CD14-positive monocyte (primary cell): Measurements from ENCODE around the gene MXD4. TPM values are rescaled to one million over a fixed set of nuclear protein-coding genes. Genes with fewer than 3 reads are reported as not detected.

Experiments
- DNase-seq, 3 donors: peaks; one replicate each; pipeline ENCODE4 v3.0.0-alpha.2; 2011 to 2022
- H2AFZ ChIP-seq: 2 replicates; pipeline ENCODE4 v1.6.0; 2012; ENCODE audit warnings: mild to moderate bottlenecking, low read depth, low read length, inconsistent platforms; ENCODE audit not compliant: insufficient read depth, poor library complexity, severe bottlenecking
- H3K27ac ChIP-seq, 2 donors: 1 replicate in 1 of 2; 2 replicates in 1 of 2; pipeline ENCODE4 v1.5.1; 2012 to 2013; ENCODE audit warnings: low read length in 2 of 2, control low read depth in 1 of 2, inconsistent platforms in 1 of 2, low read depth in 1 of 2, mild to moderate bottlenecking in 1 of 2
- H3K27me3 ChIP-seq, 2 donors: one replicate each; pipeline versions ENCODE4 v1.6.0 to v1.6.1; 2011 to 2013; ENCODE audit warnings: low read length in 2 of 2; ENCODE audit not compliant: control insufficient read depth in 2 of 2, insufficient read depth in 2 of 2
- H3K36me3 ChIP-seq, 2 donors: replicated peaks in 1 of 2; 1 replicate in 1 of 2; 2 replicates in 1 of 2; pipeline versions ENCODE4 v1.5.1 to v1.6.1; 2012 to 2013; ENCODE audit warnings: low read length in 2 of 2, control low read depth in 1 of 2, inconsistent platforms in 1 of 2, mild to moderate bottlenecking in 1 of 2; ENCODE audit not compliant: insufficient read depth in 2 of 2, control insufficient read depth in 1 of 2
- H3K4me1 ChIP-seq, 2 donors: 1 replicate in 1 of 2; 2 replicates in 1 of 2; pipeline versions ENCODE4 v1.5.1 to v1.6.1; 2012 to 2013; ENCODE audit warnings: low read length in 2 of 2, control low read depth in 1 of 2, inconsistent platforms in 1 of 2, mild to moderate bottlenecking in 1 of 2, moderate library complexity in 1 of 2; ENCODE audit not compliant: insufficient read depth in 2 of 2, control insufficient read depth in 1 of 2
- H3K4me2 ChIP-seq: replicated peaks from 2 replicates; pipeline ENCODE3; 2012; ENCODE audit warnings: low read length, moderate library complexity, mild to moderate bottlenecking; ENCODE audit not compliant: poor library complexity, severe bottlenecking; ENCODE audit errors: extremely low read depth
- H3K4me3 ChIP-seq, 3 experiments: fragments of 200-600 bp in 1 of 3; sonication (generic) in 1 of 3; replicated peaks in 1 of 3; 1 replicate in 2 of 3; 2 replicates in 1 of 3; pipeline ENCODE4 v1.5.1; 2011 to 2013; ENCODE audit warnings: low read length in 3 of 3, mild to moderate bottlenecking in 3 of 3, control low read depth in 2 of 3, low read depth in 2 of 3, inconsistent platforms in 1 of 3, moderate library complexity in 1 of 3
- H3K79me2 ChIP-seq: 2 replicates; pipeline ENCODE4 v1.6.0; 2012; ENCODE audit warnings: mild to moderate bottlenecking, control low read depth, inconsistent platforms, low read length, moderate library complexity; ENCODE audit not compliant: insufficient read depth
- H3K9ac ChIP-seq: 2 replicates; pipeline ENCODE4 v1.6.0; 2017; ENCODE audit warnings: low read length, mild to moderate bottlenecking; ENCODE audit not compliant: insufficient read depth, poor library complexity, severe bottlenecking
- H3K9me3 ChIP-seq, 2 donors: replicated peaks in 1 of 2; 1 replicate in 1 of 2; 2 replicates in 1 of 2; pipeline versions ENCODE4 v1.5.1 to v1.6.1; 2012 to 2013; ENCODE audit warnings: low read length in 2 of 2, control low read depth in 1 of 2; ENCODE audit not compliant: control insufficient read depth in 1 of 2, insufficient read depth in 1 of 2
- H4K20me1 ChIP-seq: 2 replicates; pipeline ENCODE4 v1.6.0; 2012; ENCODE audit warnings: mild to moderate bottlenecking, low read length, control low read depth, moderate library complexity; ENCODE audit not compliant: insufficient read depth
- H3K27ac Mint-ChIP-seq, 7 donors: one replicate each; pipeline ENCODE4 v1.8.0; 2020; ENCODE audit warnings: mild to moderate bottlenecking in 7 of 7, mixed read lengths in 7 of 7, moderate library complexity in 6 of 7, inconsistent platforms in 2 of 7
- H3K27me3 Mint-ChIP-seq, 3 donors: one replicate each; pipeline ENCODE4 v1.8.0; 2021 to 2022; ENCODE audit warnings: low read depth in 3 of 3, mild to moderate bottlenecking in 3 of 3, mixed read lengths in 3 of 3, moderate library complexity in 3 of 3, inconsistent platforms in 1 of 3
- H3K36me3 Mint-ChIP-seq, 2 donors: one replicate each; pipeline ENCODE4 v1.8.0; 2020; ENCODE audit warnings: mixed read lengths in 2 of 2, inconsistent platforms in 1 of 2, mild to moderate bottlenecking in 1 of 2
- H3K4me1 Mint-ChIP-seq: one replicate; pipeline ENCODE4 v1.8.0; 2020; ENCODE audit warnings: mild to moderate bottlenecking, mixed read lengths
- H3K4me3 Mint-ChIP-seq, 2 donors: one replicate each; pipeline ENCODE4 v1.8.0; 2020; ENCODE audit warnings: mild to moderate bottlenecking in 2 of 2, mixed read lengths in 2 of 2, moderate library complexity in 1 of 2
- H3K9me3 Mint-ChIP-seq, 7 donors: one replicate each; pipeline ENCODE4 v1.8.0; 2020 to 2022; ENCODE audit warnings: mixed read lengths in 7 of 7, mild to moderate bottlenecking in 6 of 7, moderate library complexity in 6 of 7, inconsistent platforms in 2 of 7
- WGBS: methylation state at CpG from one replicate; pipeline ENCODE4 v1.1.5; 2013; ENCODE audit warnings: missing lambda C conversion rate; ENCODE audit not compliant: insufficient coverage; 5-methylcytosine and 5-hydroxymethylcytosine counted together
- intact Hi-C, 2 donors: fragments of 100-400 bp; cut with micrococcal nuclease; formaldehyde crosslinking; loops; one replicate each; pipeline versions ENCODE4 v1.15.0 to v1.15.1; 2023
- polyA plus RNA-seq, 3 donors: library from polyadenylated mRNA; depleted of rRNA in 1 of 3; unstranded in 2 of 3; stranded (reverse) in 1 of 3; fragments of 300-500 nt in 2 of 3; fragments of >200 nt in 1 of 3; fragmentation: Illumina TruSeq in 2 of 3; gene quantifications; 1 replicate in 2 of 3; 2 replicates in 1 of 3; pipeline ENCODE4 v1.2.3, GENCODE V29; 2012 to 2021
- TF ChIP-seq, protein P1 (sequence below): fragments of 200-600 bp; IDR thresholded peaks from one replicate; pipeline ENCODE4 v1.8.0; 2022; ENCODE audit warnings: antibody characterized with exemption, mild to moderate bottlenecking

The MXD4 gene
- polyA plus RNA-seq, 3 donors = 24.5 to 39.4 (median 35.9) TPM

DNA sequence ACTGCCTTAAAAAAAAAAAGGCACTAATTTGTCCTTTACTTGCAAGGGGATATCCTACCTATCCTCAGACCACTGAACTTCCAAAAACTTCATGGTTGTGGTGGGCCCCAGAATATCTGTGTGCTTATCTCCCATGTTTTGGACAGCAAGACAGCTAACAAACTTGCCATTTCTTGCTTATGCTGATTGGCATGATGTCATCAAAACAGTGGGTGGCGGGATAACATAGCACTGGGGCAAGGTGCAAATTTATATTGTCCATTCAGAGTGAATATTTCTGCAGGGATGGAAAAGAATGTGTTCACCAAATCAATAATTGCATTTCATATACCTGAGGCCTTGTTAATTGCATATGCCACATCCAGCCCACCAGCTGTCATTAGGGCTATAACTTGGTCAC is 43.5 kb downstream of the MXD4 start:
- no peaks in the 10 kb centered on the region for H4K20me1 ChIP-seq
- no peaks in the 10 kb centered on the region for H3K4me1 ChIP-seq
- H3K4me3 Mint-ChIP-seq = no peak overlapping the region
- peaks cover 5% of the 10 kb centered on the region for H3K4me1 Mint-ChIP-seq
- intact Hi-C loops = no loop called here
- no peak overlapping the region for H3K4me3 ChIP-seq
- DNase-seq = no peak
- no peak overlapping the region for H3K4me2 ChIP-seq
- no peak overlapping the region for H3K27ac ChIP-seq
- H2AFZ ChIP-seq = no peak overlapping the region
- no peaks in the 10 kb centered on the region for H3K9me3 ChIP-seq
- peaks cover 0 to 3% (median 2%) of the 10 kb centered on the region in 3 donors for H3K27me3 Mint-ChIP-seq
- H3K27me3 ChIP-seq = no peaks in the 10 kb centered on the region
- peaks cover 9 to 11% of the 10 kb centered on the region in 2 donors for H3K36me3 ChIP-seq
- H3K36me3 Mint-ChIP-seq = peaks cover 13 to 21% of the 10 kb centered on the region in 2 donors
- no peak overlapping the region for H3K9ac ChIP-seq
- H3K79me2 ChIP-seq = no peaks in the 10 kb centered on the region
- no CpG with 5 or more reads among the region's 1 CpG for WGBS
- H3K27ac Mint-ChIP-seq = no peak overlapping the region
- no peaks in the 10 kb centered on the region for H3K9me3 Mint-ChIP-seq
- TF ChIP-seq, protein P1, sequence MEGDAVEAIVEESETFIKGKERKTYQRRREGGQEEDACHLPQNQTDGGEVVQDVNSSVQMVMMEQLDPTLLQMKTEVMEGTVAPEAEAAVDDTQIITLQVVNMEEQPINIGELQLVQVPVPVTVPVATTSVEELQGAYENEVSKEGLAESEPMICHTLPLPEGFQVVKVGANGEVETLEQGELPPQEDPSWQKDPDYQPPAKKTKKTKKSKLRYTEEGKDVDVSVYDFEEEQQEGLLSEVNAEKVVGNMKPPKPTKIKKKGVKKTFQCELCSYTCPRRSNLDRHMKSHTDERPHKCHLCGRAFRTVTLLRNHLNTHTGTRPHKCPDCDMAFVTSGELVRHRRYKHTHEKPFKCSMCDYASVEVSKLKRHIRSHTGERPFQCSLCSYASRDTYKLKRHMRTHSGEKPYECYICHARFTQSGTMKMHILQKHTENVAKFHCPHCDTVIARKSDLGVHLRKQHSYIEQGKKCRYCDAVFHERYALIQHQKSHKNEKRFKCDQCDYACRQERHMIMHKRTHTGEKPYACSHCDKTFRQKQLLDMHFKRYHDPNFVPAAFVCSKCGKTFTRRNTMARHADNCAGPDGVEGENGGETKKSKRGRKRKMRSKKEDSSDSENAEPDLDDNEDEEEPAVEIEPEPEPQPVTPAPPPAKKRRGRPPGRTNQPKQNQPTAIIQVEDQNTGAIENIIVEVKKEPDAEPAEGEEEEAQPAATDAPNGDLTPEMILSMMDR = no peak

- H2AFZ ChIP-seq = no peak overlapping the region
- no peaks in the 10 kb centered on the region for H4K20me1 ChIP-seq
- intact Hi-C loops = no loop called here
- H3K27ac Mint-ChIP-seq = no peak overlapping the region
- H3K27ac ChIP-seq = no peak overlapping the region
- H3K4me3 ChIP-seq = no peak overlapping the region
- no peak overlapping the region for H3K9ac ChIP-seq
- peaks cover 0 to 3% (median 3%) of the 10 kb centered on the region in 3 donors for H3K27me3 Mint-ChIP-seq
- H3K36me3 ChIP-seq = peaks cover 2 to 4% of the 10 kb centered on the region in 2 donors
- no peak for DNase-seq
- peaks cover 7 to 14% of the 10 kb centered on the region in 2 donors for H3K36me3 Mint-ChIP-seq
- no peak overlapping the region for H3K4me3 Mint-ChIP-seq
- H3K4me2 ChIP-seq = no peak overlapping the region
- no peaks in the 10 kb centered on the region for H3K9me3 Mint-ChIP-seq
- no peaks in the 10 kb centered on the region for H3K27me3 ChIP-seq
- no peaks in the 10 kb centered on the region for H3K4me1 ChIP-seq
- peaks cover 5% of the 10 kb centered on the region for H3K4me1 Mint-ChIP-seq
- H3K9me3 ChIP-seq = no peaks in the 10 kb centered on the region
- H3K79me2 ChIP-seq = no peaks in the 10 kb centered on the region
- TF ChIP-seq, protein P1 = no peak
- 78% methylated on average over 1 of the region's 3 CpGs for WGBS
Measured at GRCh38 chr4:2217726-2218125, 44.2 kb downstream of the MXD4 start.
